ELR (cell line): ENCODE data around the gene MAGI2.
"Not testable (repeated sequence)": the region's sequence is repeated elsewhere in the genome, so short reads cannot be mapped to it uniquely, and the experiment has no call there.

Source experiments
- DNase-seq: peaks from one replicate; pipeline ENCODE4 v3.0.0-alpha.2; 2015; ENCODE audit warnings: low read depth

Gene MAGI2

DNA sequence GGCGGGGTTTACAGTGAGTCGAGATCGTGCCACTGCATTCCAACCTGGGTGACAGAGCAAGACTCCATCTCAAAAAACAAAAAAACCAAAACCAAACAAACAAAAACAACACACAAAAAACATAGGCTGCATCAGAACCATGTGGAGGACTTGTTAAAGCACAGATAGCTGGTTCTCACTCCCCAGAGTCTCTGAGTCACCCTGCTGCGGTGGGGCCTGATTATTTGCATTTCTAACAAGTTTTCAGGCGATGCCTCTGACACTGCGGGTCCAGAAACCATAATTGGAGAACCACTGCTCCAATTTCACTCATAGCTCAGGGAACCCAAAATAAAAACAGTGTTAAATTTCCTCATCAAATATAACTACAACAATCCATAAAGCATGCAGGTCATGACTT, 816.7 kb downstream of the MAGI2 start:
- DNase-seq: no peak

DNA sequence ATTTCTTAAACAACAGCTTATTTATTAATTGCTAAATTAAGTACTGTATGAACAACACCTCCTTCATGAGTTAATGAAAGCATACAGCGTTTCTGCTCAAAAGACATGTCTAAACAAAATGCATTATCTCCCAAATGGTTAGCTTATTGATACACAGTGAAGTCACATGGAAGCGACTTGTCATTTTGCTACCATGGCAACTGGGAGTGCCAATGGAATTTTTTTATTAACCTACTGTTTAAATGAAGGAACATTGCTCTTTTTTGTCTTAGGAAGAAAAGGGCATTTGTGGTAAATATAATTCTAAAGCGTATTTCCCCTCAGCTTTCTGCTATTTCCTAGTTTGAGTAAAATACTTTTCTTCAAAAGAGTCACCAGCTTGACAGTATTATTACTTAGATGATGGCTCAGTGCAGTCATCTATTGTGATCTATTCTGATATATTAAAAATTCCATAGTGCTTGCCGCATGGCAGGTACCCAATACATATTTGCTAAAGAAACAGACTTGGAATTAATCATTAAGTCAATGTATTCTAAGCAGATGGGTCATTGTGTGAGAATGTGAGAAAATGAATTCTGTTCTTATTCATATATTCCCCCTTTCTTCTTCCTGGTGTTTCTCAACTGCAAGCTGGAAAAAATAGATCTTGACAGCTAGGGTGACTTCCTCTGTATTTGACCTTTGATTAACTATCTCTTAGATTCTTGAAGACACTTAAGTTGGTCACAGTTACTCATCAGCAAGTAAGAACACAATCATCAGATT, 818.3 kb downstream of the MAGI2 start:
- no peak for DNase-seq

DNA sequence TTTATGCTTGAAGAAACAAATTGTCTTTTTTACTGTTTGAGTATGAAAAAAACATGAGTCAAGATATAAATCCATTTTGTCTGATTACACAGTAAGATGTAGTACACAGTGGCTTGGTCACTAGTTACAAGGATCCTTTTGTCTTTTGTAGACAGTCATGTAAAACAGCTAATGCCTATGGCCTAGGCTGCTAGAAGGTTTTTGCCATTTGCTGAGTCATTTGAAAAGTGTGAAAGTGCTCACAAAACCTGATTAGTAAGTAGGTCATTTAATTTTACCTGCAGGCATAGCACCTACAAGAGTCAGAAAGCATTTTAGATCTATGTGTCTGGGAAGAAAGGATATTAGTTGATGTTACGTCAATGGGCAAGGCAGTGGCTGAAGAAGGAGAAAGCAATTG, 819.4 kb downstream of the MAGI2 start:
- no peak for DNase-seq

DNA sequence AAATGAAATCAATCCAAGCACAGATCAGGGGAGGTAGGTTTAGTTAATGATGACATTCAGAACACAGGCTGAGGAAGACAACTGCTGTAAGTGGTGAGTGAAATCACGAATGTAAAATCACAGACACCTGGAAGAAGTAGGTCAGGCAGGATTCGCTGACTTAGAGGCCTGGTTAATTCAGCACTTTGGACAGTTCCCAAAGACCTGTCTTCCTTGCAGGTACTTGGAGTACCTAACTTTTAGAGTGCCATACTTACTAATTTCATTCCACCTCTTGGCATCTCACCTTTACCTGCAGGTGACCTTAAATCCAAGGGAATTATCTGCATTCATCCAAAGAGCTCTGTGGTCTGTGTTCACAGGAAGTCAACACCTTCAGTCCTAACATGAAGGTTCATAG, 832.5 kb downstream of the MAGI2 start:
- DNase-seq: peak; percentile 18

DNA sequence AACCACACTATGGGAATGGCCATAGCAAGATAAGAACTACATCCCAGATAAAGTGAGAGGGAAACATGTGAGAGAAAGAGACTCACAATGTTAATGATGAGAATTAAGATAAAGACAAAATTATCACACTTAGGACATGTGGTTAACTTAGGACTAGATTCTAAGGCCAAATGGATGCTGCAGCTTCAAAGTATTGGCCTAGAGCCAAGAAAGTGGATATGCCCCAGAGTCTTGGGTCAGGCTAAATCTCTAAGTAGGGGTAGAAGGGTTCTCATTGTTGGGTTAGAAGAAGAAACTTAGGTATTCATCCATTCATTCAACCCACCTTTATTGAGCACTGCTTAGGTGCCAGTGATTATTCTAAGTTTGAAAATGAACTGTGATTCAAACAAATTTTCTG, 836.9 kb downstream of the MAGI2 start:
- no peak for DNase-seq

DNA sequence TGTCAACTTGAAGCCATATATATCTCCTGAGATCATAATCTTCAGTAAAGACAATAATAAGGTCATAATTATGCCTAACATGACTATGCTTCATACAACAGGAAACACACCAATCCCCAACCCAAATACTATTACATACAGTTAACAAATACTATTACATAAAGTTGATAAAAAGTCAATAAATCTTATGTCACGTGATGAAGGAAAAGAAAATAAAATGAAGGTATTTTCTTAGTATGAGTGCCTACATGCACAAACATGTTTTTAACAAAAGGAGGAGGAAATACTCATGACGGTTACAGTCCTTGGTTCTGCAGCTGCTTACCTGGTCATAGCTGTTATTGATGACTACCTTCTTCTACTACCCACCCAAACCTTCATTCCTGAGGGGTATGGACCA, 844.2 kb downstream of the MAGI2 start:
- DNase-seq: no peak

DNA sequence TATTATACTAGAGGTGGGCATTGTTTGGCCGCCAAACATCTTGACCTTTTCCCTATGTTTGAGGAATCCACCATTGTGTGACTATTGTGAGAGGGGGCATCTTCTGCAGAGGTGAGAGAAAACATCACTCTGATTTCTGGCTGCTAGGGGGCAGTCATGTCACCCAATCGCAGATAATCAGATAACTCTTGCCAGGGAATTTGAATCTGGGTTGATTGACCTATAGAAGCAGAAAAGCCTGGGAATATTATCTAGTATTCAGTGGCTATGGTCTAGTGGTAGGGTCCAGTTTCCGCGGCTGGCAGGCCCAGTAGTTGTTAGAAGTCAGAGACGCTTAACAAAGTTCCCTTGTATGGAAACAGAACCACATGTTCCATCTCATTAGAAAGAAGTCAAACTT, 846.4 kb downstream of the MAGI2 start:
- peak; percentile 17 for DNase-seq

DNA sequence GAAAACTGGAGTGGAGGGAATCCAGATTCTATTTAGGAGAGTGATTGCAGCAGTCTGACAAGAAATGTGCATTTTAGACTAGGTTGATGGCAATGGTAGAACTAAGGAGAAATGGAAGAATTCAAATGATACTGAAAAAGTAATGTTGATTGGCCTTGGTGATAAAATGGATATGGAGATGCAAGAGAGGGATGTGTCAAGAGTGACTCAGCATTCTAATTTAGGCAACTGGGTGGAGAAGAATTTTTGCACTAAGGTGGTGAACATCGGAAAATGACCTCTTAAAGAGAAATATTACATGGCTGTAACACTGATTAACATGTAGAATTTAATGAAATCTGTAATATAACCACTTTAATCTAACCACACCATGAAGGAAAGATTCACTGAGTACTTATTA, 848.3 kb downstream of the MAGI2 start:
- peak; percentile 1 for DNase-seq

DNA sequence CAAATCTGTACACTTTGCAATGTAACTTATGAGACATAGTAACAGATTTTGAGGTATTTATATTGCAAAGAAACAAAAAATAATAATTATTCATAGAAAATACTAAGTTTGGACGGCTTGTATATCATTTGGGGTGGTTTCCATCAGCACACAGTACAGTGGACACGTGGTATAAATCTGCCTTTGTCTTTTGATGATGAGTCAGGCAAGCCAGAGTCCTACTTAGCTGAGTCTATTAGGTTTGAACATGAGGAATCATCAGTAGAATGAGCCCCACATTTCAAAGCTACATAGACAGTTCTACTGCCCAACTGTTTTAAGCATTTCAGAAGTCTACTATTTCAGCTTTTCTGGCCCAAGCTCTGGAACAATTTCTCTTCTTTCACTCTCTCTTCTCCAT, 851.7 kb downstream of the MAGI2 start:
- DNase-seq: peak; percentile 2

DNA sequence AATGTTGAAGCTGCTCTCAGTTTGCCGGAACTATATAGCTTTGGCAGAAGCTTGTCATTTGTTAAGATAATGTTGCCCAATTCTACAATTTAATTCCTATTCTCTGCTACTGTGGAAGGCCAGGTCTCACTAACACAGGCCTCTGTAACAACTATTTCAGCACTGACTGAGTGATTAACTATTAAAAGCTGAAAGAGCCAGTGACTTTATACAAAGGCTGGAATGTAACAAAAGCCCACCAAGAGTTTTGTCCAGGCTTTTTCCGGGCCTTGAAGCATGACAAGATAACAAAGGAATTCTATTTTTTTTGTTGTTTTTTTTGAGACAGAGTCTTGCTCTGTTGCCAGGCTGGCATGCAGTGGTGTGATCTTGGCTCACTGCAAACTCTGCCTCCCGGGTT, 859.3 kb downstream of the MAGI2 start:
- no peak for DNase-seq

DNA sequence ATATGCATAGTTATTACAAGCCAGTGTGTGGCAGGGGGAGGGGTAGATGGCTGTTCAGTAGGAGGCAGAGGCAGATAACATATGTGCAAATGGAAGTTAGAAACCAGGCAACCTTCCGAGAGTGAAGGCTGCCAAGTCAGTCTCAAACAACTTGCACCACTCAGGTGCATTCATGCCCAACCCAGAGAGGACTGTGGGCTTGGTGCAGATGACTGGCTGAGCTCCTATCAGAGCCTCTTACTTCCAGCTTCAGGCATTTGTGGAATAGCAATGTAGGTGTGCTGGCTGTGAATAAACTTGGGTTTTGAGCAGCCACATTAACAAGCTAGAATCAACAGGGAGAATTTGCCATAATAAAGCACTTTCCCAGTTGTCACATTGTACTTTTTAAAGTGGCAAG, 865.1 kb downstream of the MAGI2 start:
- no peak for DNase-seq

DNA sequence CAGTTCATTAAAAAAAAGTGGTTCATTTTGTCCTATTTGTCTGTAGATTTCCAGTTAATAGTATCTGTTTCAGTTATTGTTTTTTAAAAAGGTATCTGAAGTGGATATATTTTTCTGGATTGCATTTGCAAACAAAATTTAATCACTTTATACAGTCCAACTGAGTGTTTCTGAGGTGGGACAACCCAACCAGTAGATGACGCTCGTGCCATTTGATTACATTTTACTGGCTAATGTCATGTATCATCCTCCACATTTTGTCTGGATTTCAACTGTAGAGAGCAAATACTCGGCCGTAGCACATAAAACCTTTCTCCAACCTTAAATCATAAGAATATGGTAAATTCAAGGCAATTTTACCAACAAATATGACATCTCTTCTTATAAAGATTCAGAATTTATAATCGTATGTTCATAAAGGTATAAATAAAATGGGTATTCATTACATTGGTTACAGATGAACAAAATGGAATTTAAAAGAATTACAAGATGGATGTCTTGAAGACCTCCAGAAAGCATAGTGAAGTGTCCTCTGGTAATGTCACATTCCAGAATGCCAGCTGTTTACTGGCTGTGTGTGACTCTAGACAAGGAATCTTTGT, 865.9 kb downstream of the MAGI2 start:
- peak; percentile 46 for DNase-seq

DNA sequence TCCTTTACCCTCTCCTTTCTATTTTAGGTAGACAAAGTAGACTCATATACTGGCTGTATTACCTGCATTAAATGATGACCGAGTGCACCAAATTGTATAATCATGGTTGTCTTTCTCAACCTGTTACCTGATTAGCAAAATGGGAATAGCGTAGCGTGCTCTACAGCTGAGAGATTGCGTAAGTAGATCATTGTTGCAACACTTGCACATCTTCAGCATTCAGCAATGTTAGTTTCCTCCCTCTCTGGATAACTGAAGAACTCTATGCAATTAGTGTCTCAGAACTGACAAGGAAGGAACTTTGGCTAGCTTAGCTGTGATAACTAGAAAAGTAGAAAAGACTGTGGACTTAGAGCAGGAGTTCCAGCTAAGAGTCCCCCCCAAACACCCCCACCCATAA, 867.5 kb downstream of the MAGI2 start:
- DNase-seq: no peak

DNA sequence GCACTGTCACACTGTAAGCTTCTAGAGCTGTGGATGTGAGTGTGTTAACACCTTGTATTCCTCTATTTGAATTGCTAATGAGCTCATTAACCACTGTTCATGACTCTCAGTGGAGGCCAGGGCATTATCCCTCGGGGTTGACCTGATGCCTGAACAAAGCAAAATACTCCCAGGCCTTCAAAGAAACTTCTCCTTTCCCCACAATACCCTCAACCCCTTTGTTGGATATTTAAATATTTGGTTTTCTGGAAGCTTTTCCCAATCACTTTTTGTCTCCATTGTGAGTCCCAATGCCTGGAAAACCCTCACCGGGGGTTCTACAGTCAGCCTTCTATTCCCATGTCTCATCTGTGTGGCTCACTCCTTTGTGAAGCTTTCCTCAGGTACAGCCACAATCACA, 874.8 kb downstream of the MAGI2 start:
- DNase-seq: no peak

DNA sequence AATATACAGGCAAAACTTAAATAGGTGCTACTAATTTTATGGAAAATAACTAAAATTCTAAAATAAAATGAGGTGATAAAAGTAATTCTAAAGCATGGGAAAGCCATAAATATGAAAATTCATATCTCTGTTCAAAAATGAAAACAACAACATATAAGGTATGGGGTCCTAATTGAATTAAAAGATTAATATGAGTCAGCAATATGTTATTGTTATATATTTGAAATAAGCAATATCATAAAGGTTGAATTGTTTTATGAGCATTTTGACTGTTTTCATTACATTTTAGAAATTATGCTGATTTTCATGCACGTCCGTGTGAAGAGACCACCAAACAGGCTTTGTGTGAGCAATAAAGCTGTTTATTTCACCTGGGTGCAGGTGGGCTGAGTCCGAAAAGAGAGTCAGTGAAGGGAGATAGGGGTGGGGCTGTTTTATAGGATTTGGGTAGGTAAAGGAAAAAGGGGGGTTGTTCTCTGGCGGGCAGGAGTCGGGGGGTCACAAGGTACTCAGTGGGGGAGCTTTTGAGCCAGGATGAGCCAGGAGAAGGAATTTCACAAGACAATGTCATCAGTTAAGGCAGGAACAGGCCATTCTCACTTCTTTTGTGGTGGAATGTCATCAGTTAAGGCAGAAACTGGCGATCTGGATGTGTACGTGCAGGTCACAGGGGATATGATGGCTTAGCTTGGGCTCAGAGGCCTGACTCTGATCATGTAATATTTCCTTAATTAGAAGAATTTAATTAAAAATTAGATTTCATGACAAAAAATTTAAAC, 876.1 kb downstream of the MAGI2 start:
- not testable (repeated sequence) for DNase-seq

DNA sequence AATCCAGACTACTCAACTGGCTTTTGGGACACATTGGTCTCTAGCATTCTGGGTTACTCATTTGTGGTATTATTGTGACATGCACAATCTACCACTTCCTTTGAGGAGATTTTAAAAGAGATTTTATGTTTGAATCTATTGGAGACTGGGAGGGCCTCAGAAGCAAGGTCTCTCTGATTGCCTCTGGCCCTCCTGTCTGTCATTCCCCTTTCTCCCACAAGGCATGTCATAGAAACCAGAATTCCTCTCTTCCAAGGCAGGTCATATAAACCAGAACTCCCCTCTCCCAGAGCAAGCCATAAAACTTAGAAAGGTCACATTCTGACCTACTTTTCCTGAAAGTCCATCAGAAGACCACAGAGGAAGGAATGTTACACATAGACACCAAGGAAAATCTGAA, 877.2 kb downstream of the MAGI2 start:
- peak; percentile 12 for DNase-seq

DNA sequence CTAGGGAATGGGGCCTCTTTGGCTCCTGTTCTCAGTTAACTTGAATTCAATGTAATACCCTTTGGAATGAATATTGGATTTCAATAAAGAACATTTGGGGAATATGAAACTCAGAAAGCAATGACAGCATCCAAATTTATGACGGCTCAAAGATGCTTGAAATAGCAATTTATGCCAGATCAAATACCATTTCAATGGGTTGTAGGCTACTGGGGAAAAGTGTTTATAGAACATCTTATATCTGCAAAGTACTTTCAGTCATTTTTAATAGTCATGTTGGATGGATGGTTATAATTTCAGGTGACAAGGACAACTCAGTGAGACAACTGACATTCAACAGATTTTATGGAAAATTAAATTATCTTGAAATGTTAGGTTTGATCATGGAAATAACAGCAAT, 882.2 kb downstream of the MAGI2 start:
- DNase-seq: no peak

DNA sequence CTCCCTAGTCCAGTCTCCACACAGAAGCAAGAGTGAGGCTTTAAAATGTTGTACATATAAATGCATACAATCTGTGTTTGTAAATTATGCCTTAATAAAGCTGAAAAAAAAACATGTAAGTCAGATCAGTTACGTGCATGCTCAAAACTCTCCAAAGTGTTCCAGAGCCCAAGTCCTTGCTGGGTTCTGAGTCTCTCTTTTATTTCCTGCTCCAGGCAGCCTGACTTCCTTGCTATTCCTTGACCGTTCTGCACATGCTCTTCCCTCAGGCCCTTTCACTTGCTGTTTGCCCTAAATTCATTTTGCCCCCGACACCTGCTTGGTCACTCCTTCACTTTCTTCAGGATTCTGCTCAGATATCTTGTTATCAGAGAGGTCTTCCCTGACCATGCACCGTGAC, 884.8 kb downstream of the MAGI2 start:
- no peak for DNase-seq

DNA sequence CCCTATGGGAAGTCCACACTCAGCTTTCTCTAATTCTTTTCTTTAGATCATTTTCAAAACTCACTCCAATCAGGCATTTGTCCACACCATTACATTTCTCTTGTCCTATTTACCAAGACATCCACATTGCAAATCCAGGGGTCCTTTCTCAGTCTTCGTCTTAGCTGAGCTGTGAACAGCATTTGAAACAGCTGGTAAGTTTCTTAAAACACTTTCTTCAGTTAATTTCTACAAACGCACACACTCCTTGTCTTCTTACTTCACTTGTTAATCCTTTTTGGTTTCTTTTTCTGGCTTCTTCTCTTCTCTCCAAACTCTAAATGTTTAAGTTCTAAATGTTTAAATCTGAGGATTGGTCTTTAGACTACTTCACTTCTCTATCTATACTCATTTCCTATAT, 885.6 kb downstream of the MAGI2 start:
- DNase-seq: no peak

DNA sequence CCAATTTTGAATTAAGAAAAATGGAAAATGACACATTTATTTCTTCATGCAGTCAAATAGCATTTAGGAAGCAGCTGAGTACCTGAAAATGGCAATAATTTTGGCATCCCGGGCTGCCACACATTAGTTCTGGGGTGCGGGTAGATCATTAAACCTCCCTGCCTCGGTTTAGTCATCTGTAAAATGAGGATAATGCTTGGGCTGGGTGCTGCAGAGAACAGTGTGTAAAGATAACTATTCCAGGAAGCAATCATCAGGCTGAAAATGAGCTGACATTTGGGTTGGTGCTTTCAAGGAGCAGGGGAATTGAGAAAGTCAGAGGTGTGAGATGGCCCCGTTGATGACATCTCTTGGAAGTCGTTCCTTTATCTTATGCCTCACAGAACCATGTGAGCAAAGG, 887.7 kb downstream of the MAGI2 start:
- DNase-seq: no peak

DNA sequence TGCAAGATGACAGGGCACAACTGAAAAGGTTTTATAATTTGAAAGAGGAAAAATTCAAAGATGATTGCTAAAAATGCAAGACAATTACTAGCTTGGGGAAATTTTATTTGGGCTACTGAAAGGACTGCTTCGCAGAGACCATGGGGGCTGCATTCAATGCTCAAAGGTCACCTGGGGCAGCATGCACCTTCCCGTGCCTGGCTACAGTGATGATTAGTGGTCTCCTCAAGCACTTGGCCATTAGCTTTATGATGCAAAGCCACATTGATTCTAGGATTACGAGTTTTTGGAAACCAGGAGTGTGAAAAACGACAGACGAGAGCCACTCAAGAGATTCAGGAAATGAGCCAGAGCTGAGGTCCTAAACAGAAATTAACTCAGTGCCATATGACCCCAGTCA, 890.3 kb downstream of the MAGI2 start:
- no peak for DNase-seq

DNA sequence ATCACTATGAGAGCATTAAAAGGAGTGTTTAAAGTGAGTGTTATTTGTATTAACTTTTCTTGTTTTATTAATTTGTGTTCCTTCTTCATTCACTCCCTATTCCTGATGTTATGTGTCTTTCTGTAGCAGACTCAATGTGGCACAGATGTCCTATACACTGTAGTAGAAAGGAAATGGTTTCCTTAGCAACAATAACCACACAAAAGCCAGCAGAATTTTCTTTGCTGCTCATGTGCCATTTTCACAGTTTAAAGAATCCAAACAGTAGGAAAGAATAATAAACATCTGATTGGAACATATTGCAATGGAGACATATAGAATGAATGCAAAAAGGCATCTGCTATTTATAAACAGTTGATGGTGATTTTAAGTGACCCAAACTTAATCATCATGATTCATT, 891.3 kb downstream of the MAGI2 start:
- DNase-seq: no peak

DNA sequence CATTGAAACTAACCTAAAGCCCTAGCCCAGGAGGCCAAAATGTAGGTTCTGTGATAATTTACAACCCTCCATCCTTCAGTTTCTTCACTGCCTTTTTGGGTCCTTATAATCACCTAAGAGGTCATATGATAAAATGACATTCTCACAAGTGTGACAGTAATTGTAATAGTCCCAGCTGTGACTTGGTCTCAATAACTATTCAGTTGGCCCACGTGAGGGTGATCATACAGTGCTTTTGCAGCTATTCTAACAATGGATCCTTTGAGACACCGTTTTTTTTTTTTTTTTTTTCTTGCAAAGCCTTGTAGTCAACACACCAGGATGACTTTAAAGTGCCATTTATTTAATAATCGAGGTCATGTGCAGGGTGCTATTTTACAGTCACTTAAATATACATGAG, 894.9 kb downstream of the MAGI2 start:
- no peak for DNase-seq
